Upper lobe of left lung (tissue), 4 donors: ENCODE data around the gene CNTD1.

ENCODE experiments used
- CTCF ChIP-seq, 6 experiments: fragments of 450-650 bp in 4 of 6; fragments of 200-600 bp in 2 of 6; sonication (generic) in 2 of 6; IDR thresholded peaks; one replicate each; pipeline ENCODE4 v1.5.1; 2016 to 2019; ENCODE audit warnings: antibody characterized with exemption in 6 of 6
- POLR2A ChIP-seq, 4 donors: fragments of 450-650 bp; IDR thresholded peaks; one replicate each; pipeline ENCODE4 v1.5.1; 2016 to 2017; ENCODE audit warnings: antibody characterized with exemption in 4 of 4, mild to moderate bottlenecking in 2 of 4
- POLR2AphosphoS5 ChIP-seq, 2 donors: sonication (generic); formaldehyde crosslinking; IDR thresholded peaks; one replicate each; pipeline ENCODE4 v1.5.1; 2017; ENCODE audit warnings: antibody characterized with exemption in 2 of 2

- TF ChIP-seq CTCF (IDR thresholded peaks at IDR 0.05) (no peak), POLR2A (IDR thresholded peaks at IDR 0.05) (no peak), POLR2AphosphoS5 (IDR thresholded peaks at IDR 0.05) (no peak)
Observed at GRCh38 chr17:42821176-42821575, 22.5 kb downstream of the CNTD1 start.
